ENCODE data around the gene HAGHL.

GRCh38 chr16:693364-693763, 33.5 kb upstream of the HAGHL start:
- TF ChIP-seq TAF1 (IDR thresholded peaks at IDR 0.05; ENCODE audit: low read depth, low read length) (no peak), POLR2AphosphoS5 (IDR thresholded peaks at IDR 0.05; ENCODE audit: low read depth, low read length) (no peak), POLR2A (IDR thresholded peaks at IDR 0.05; ENCODE audit: low read depth, low read length) (no peak), PAX5 (IDR thresholded peaks at IDR 0.05; ENCODE audit: insufficient read depth, low read length, severe bottlenecking) (no peak)

All from GM12891 (cell line).